ENCODE results near the gene SNRNP200.

DNA sequence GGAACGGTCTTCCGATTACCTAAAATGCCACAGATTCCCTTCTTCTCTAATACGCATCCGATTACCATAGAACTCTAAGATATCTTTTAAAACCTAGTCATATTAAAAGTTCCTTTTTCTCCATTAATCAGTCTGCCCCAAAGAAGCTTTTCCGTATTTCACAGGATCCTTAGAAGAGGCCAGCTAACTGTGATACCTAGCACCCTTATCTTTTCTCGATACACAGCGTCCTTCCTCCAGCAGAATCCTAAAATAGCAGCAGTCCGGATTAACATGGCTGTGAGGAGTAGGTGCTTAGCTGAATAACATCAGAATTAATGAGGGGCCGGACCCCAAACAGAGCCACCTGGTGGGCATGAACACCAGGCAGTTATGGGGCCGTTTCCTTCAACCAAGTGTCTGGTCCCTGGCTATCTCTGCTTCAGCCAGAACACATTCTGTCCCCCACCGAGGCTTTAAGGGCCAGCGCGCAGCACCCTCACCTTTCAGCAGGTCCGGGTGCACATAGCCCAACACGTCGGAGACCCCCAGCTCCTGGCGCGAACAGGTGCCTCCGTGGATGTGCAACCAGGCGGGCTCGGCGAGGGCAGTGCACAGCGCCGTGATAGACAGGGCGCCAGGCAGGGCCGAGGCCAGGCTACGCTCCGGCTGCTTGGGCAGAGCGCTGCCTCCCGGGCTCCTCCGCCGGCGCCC is 40.5 kb downstream of the SNRNP200 start:
- TF ChIP-seq, protein P1, sequence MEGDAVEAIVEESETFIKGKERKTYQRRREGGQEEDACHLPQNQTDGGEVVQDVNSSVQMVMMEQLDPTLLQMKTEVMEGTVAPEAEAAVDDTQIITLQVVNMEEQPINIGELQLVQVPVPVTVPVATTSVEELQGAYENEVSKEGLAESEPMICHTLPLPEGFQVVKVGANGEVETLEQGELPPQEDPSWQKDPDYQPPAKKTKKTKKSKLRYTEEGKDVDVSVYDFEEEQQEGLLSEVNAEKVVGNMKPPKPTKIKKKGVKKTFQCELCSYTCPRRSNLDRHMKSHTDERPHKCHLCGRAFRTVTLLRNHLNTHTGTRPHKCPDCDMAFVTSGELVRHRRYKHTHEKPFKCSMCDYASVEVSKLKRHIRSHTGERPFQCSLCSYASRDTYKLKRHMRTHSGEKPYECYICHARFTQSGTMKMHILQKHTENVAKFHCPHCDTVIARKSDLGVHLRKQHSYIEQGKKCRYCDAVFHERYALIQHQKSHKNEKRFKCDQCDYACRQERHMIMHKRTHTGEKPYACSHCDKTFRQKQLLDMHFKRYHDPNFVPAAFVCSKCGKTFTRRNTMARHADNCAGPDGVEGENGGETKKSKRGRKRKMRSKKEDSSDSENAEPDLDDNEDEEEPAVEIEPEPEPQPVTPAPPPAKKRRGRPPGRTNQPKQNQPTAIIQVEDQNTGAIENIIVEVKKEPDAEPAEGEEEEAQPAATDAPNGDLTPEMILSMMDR (IDR thresholded peaks at IDR 0.05): peak in 1 of 6 experiments; percentile 31
- no peak for TF ChIP-seq POLR2A (IDR thresholded peaks at IDR 0.05)
